ENCODE measurements around the gene PFKP. TPM values are rescaled to one million over a fixed set of nuclear protein-coding genes. Genes with fewer than 3 reads are reported as not detected.
A peak's percentile ranks its signal among the peaks of the same experiment; 100 is the strongest.
"Not testable (repeated sequence)": the region's sequence is repeated elsewhere in the genome, so short reads cannot be mapped to it uniquely, and the experiment has no call there.

PFKP gene
- total and polyA plus RNA-seq, 4 donors, result 15.1 to 49.8 (median 31.8) TPM

DNA sequence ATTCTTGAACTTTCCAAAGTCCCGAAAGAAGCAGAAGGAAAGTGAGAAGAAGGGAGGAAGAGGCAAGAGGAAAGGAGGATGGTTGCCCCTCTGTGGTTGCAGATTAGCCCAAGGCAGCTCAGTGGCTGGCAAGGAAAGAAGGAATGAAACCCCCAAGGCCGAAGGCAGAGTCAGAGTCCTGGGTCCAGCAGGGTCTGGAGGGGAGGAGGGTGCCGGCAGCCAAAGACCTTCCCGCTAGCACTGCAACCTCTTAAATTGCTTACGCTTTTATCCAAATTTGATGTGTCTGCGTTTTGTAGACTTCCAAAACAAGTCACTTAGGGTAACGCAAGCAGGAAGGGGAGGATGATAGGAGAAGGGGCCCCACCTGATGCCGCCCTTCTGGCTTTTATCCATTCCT, 7.4 kb upstream of the PFKP start:
- 64 to 78% methylated on average over 8 of the region's 8 CpGs for WGBS, 2 donors
- TF ChIP-seq, protein P1, sequence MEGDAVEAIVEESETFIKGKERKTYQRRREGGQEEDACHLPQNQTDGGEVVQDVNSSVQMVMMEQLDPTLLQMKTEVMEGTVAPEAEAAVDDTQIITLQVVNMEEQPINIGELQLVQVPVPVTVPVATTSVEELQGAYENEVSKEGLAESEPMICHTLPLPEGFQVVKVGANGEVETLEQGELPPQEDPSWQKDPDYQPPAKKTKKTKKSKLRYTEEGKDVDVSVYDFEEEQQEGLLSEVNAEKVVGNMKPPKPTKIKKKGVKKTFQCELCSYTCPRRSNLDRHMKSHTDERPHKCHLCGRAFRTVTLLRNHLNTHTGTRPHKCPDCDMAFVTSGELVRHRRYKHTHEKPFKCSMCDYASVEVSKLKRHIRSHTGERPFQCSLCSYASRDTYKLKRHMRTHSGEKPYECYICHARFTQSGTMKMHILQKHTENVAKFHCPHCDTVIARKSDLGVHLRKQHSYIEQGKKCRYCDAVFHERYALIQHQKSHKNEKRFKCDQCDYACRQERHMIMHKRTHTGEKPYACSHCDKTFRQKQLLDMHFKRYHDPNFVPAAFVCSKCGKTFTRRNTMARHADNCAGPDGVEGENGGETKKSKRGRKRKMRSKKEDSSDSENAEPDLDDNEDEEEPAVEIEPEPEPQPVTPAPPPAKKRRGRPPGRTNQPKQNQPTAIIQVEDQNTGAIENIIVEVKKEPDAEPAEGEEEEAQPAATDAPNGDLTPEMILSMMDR (IDR thresholded peaks at IDR 0.05; ENCODE audit: control extremely low read depth, extremely low read depth), result no peak
- H3K27ac ChIP-seq (ENCODE audit: low read depth in 1 of 2, low read length in 1 of 2), result no peak overlapping the region
- no peaks in the 10 kb centered on the region for H3K9me3 ChIP-seq (ENCODE audit: control insufficient read depth in 4 of 4, insufficient read depth in 3 of 4, low read length in 3 of 4)
- no peaks in the 10 kb centered on the region for H3K4me1 ChIP-seq (ENCODE audit: control insufficient read depth in 5 of 5, insufficient read depth in 5 of 5, low read length in 5 of 5)
- no peak for DNase-seq
- no peaks in the 10 kb centered on the region for H3K36me3 ChIP-seq (ENCODE audit: control insufficient read depth in 4 of 4, insufficient read depth in 4 of 4, low read length in 4 of 4)
- H3K27me3 ChIP-seq (ENCODE audit: control insufficient read depth in 3 of 3, insufficient read depth in 3 of 3, low read length in 2 of 3), result peaks cover 0 to 34% (median 12%) of the 10 kb centered on the region in 3 donors
- no peak overlapping the region for H3K4me3 ChIP-seq
- ATAC-seq (ENCODE audit: insufficient read depth, low FRiP score), result no peak
- no peak overlapping the region for H3K9ac ChIP-seq (ENCODE audit: insufficient read depth in 1 of 2, low read length in 2 of 2)

DNA sequence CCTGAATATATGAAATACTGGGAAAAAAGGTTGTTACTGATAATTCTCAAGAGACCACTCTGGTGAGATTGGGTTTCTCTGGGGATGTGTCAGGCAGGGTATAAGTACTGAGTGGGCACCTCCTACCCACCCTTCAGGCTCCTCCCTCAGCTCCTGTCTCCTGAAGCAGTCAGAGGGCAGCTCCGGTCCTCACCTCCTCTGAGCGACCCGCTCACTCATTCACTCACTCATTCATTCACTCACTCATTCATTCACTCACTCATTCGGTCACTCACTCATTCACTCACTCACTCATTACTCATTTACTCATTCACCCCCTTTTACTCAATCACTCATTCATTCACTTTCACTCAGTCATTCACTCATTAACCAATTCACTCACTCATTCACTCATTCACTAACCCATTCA, 6.9 kb upstream of the PFKP start:
- DNase-seq (no peak), ATAC-seq (ENCODE audit: insufficient read depth, low FRiP score) (no peak)
- Histone ChIP-seq H3K9me3 (ENCODE audit: control insufficient read depth in 4 of 4, insufficient read depth in 3 of 4, low read length in 3 of 4) (no peaks in the 10 kb centered on the region), H3K4me1 (ENCODE audit: control insufficient read depth in 5 of 5, insufficient read depth in 5 of 5, low read length in 5 of 5) (no peaks in the 10 kb centered on the region), H3K4me3 (no peak overlapping the region), H3K27ac (ENCODE audit: low read depth in 1 of 2, low read length in 1 of 2) (no peak overlapping the region), H3K27me3 (ENCODE audit: control insufficient read depth in 3 of 3, insufficient read depth in 3 of 3, low read length in 2 of 3) (peaks cover 0 to 39% (median 17%) of the 10 kb centered on the region in 3 donors), H3K36me3 (ENCODE audit: control insufficient read depth in 4 of 4, insufficient read depth in 4 of 4, low read length in 4 of 4) (no peaks in the 10 kb centered on the region), H3K9ac (ENCODE audit: insufficient read depth in 1 of 2, low read length in 2 of 2) (no peak overlapping the region)
- TF ChIP-seq, protein P1 (IDR thresholded peaks at IDR 0.05; ENCODE audit: control extremely low read depth, extremely low read depth), result no peak
- WGBS, 2 donors, result 80 to 87% methylated on average over 4 of the region's 4 CpGs

DNA sequence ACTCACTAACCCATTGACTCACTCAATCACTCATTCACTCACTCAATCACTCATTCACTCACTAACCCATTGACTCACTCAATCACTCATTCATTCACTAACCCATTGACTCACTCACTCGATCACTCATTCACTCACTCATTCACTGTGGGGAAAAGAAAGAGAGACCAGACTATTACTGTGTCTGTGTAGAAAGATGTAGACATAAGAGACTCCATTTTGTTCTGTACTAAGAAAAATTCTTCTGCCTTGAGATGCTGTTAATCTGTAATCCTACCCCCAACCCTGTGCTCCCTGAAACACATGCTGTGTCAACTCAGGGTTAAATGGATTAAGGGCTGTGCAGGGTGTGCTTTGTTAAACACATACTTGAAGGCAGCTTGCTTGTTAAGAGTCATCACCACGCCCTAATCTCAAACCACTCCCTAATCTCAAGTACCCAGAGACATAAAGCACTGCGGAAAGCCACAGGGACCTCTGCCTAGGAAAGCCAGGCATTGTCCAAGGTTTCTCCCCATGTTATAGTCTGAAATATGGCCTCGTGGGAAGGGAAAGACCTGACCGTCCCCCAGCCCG, 5.9 kb upstream of the PFKP start:
- not testable (repeated sequence) for H3K4me3 ChIP-seq; H3K4me1 ChIP-seq (ENCODE audit: control insufficient read depth in 5 of 5, insufficient read depth in 5 of 5, low read length in 5 of 5); H3K36me3 ChIP-seq (ENCODE audit: control insufficient read depth in 4 of 4, insufficient read depth in 4 of 4, low read length in 4 of 4); H3K9me3 ChIP-seq (ENCODE audit: control insufficient read depth in 4 of 4, insufficient read depth in 3 of 4, low read length in 3 of 4); H3K9ac ChIP-seq (ENCODE audit: insufficient read depth in 1 of 2, low read length in 2 of 2); H3K27ac ChIP-seq (ENCODE audit: low read depth in 1 of 2, low read length in 1 of 2); ATAC-seq (ENCODE audit: insufficient read depth, low FRiP score)
- 52 to 66% methylated on average over 6 of the region's 6 CpGs for WGBS, 2 donors
- peak in 1 of 3 donors; percentile 23 for DNase-seq
- peaks cover 0 to 41% (median 21%) of the 10 kb centered on the region in 3 donors for H3K27me3 ChIP-seq (ENCODE audit: control insufficient read depth in 3 of 3, insufficient read depth in 3 of 3, low read length in 2 of 3)

DNA sequence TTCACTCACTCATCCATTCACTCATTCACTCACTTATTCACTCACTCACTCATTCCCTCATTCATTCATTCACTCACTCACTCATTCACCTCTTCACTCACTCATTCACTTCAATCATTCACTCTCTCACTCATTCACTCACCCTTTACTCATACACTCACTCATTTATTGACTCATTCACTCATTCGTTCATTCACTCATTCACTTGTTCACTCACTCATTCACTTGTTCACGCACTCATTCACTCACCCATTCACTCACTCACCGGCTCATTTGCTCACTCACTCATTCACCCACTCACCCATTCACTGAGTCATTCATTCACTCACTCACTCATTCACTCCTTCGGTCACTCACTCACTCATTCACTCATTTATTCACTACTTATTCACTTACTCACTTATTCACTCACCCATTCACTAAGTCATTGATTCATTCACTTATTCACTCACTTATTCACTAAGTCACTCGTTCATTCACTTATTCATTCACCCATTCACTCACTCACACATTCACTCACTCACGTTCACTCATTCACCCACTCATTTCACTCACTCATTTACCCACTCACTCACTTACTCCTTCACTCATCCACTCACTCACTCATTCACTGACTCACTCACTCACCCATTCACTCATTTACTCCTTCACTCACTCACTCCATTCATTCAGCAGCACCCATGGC, 4.7 kb upstream of the PFKP start:
- peaks cover 0 to 9% (median 0%) of the 10 kb centered on the region in 5 donors for H3K4me1 ChIP-seq (ENCODE audit: control insufficient read depth in 5 of 5, insufficient read depth in 5 of 5, low read length in 5 of 5)
- 57 to 75% methylated on average over 5 of the region's 6 CpGs for WGBS, 2 donors
- TF ChIP-seq, protein P1 (IDR thresholded peaks at IDR 0.05; ENCODE audit: control extremely low read depth, extremely low read depth), result no peak

More for the DNA sequence above, 4.7 kb upstream of the PFKP start:
- H3K27ac ChIP-seq (ENCODE audit: low read depth in 1 of 2, low read length in 1 of 2), result no peak overlapping the region
- no peak overlapping the region for H3K4me3 ChIP-seq
- peaks cover 0 to 37% (median 21%) of the 10 kb centered on the region in 3 donors for H3K27me3 ChIP-seq (ENCODE audit: control insufficient read depth in 3 of 3, insufficient read depth in 3 of 3, low read length in 2 of 3)
- DNase-seq (no peak), ATAC-seq (ENCODE audit: insufficient read depth, low FRiP score) (no peak)
- H3K36me3 ChIP-seq (ENCODE audit: control insufficient read depth in 4 of 4, insufficient read depth in 4 of 4, low read length in 4 of 4), result no peaks in the 10 kb centered on the region
- no peak overlapping the region for H3K9ac ChIP-seq (ENCODE audit: insufficient read depth in 1 of 2, low read length in 2 of 2)
- H3K9me3 ChIP-seq (ENCODE audit: control insufficient read depth in 4 of 4, insufficient read depth in 3 of 4, low read length in 3 of 4), result no peaks in the 10 kb centered on the region

All from lung (tissue), 12 donors.